Panc1 (cell line): Measurements from ENCODE around the gene MAML3.

Experiments used
- CTCF ChIP-seq: fragments of 450-650 bp; IDR thresholded peaks from 2 replicates; pipeline ENCODE4 v1.5.1; 2017; ENCODE audit warnings: mild to moderate bottlenecking
- TCF7L2 ChIP-seq: IDR thresholded peaks from 2 replicates; pipeline ENCODE4 v1.6.1; 2011; ENCODE audit warnings: mild to moderate bottlenecking, low read depth, low read length, inconsistent platforms

- TF ChIP-seq TCF7L2 (no peak), CTCF (no peak)
Measured at GRCh38 chr4:140096921-140097320, 57.1 kb downstream of the MAML3 start.
